Heart right ventricle (tissue), 16 donors: ENCODE measurements around the gene SCYGR1. TPM values are rescaled to one million over a fixed set of nuclear protein-coding genes. Genes with fewer than 3 reads are reported as not detected.

Experiments
- ATAC-seq, 8 donors: fragments of 200-7000 bp; cut with Tn5 transposase; one replicate each; pipeline ENCODE4 v1.9.1; 2020; ENCODE audit warnings: mild to moderate bottlenecking in 8 of 8, moderate library complexity in 8 of 8, moderate number of reproducible peaks in 1 of 8
- DNase-seq, 2 donors: peaks; one replicate each; pipeline ENCODE4 v3.0.0-alpha.2; 2020
- H3K27ac ChIP-seq, 10 donors: fragments of 200-600 bp; sonication (generic) in 2 of 10; one replicate each; pipeline versions ENCODE4 v1.5.0 to v1.8.0; 2020 to 2022; ENCODE audit warnings: mild to moderate bottlenecking in 3 of 10
- H3K27me3 ChIP-seq, 7 donors: fragments of 200-600 bp; one replicate each; pipeline ENCODE4 v1.8.0; 2021 to 2022; ENCODE audit warnings: mild to moderate bottlenecking in 2 of 7
- H3K36me3 ChIP-seq, 9 donors: fragments of 200-600 bp; sonication (generic) in 1 of 9; one replicate each; pipeline versions ENCODE4 v1.5.0 to v1.8.0; 2020 to 2022; ENCODE audit warnings: mild to moderate bottlenecking in 2 of 9
- H3K4me1 ChIP-seq, 9 donors: fragments of 200-600 bp; sonication (generic) in 1 of 9; one replicate each; pipeline versions ENCODE4 v1.5.0 to v1.8.0; 2020 to 2022; ENCODE audit warnings: mild to moderate bottlenecking in 4 of 9
- H3K4me3 ChIP-seq, 10 donors: fragments of 200-600 bp; sonication (generic) in 2 of 10; one replicate each; pipeline versions ENCODE4 v1.5.0 to v1.8.0; 2020 to 2022; ENCODE audit warnings: mild to moderate bottlenecking in 7 of 10, moderate library complexity in 2 of 10
- H3K9me3 ChIP-seq, 11 donors: fragments of 200-600 bp in 10 of 11; sonication (generic) in 2 of 11; one replicate each; pipeline versions ENCODE4 v1.5.0 to v1.8.0; 2013 to 2022; ENCODE audit warnings: mild to moderate bottlenecking in 2 of 11, control low read depth in 1 of 11, moderate library complexity in 1 of 11
- CTCF ChIP-seq, 9 donors: fragments of 200-600 bp; sonication (generic) in 2 of 9; IDR thresholded peaks; one replicate each; pipeline versions ENCODE4 v1.5.0 to v1.8.0; 2021 to 2022; ENCODE audit warnings: antibody characterized with exemption in 9 of 9, mild to moderate bottlenecking in 5 of 9, moderate library complexity in 1 of 9
- WGBS, 2 donors: extraction: QIAGEN DNeasy Blood & Tissue Kit; methylation state at CpG; one replicate each; pipeline ENCODE4 v1.1.7; 2013; ENCODE audit warnings: inconsistent platforms in 1 of 2; 5-methylcytosine and 5-hydroxymethylcytosine counted together
- intact Hi-C, 10 donors: fragments of 100-400 bp; cut with DNase I; formaldehyde crosslinking; loops; one replicate each; pipeline versions ENCODE4 v1.11.1 to v1.14.2; 2022
- polyA plus RNA-seq, 2 donors: library from polyadenylated mRNA; stranded (reverse); fragments of 200-250 nt; gene quantifications; one replicate each; pipeline ENCODE4 v1.2.3, GENCODE V29; 2013
- total RNA-seq, 10 donors: library from RNA; stranded (reverse); fragmentation: NEBNext Ultra II Directional in 3 of 10; extraction: Animal tissue kit (Norgen Biotek cat#: 25700) in 3 of 10; gene quantifications; one replicate each; pipeline versions ENCODE4 v1.2.1 to v1.2.4, GENCODE V29; 2021 to 2023
- donor health status: Arrhythmogenic right ventricular cardiomyopathy.
- donor health status: ischemic (EF 13 %, LVEDD 7.1; RV severe dilation, severe dysfunction).
- donor health status: healthy with polysubstance abuse.
- donor health status: DM: no; HTN: yes; CAD: no.
- donor health status: DM: no; HTN: no; CAD: no.
- donor health status: ischemic (EF 25% LVEDD 6.9; RV normal size, moderate dysfunction).
- donor health status: ischemic (EF 25% LVEDD 5.7; RV mildly dilated, moderate dysfunction).
- donor health status: healthy.
- donor health status: DM: yes; HTN: yes; CAD: no.
- donor health status: Ischemic cardiomyopathy.
- donor health status: ischemic (EF 35%, LVEDD 5.7; RV mildly dilated, moderate dysfunction).
- donor health status: nonischemic (EF 11% LVEDD 7.7; RV severe dilation, severe dysfunction).
- donor health status: DM: yes; HTN: yes; CAD: no.
- donor health status: PGD.
- donor health status: ischemic (EF 29% LVEDD 5.4; RV normal size, mild dysfunction).
- donor health status: nonischemic (EF 23%, LVEDD 6.1; RV moderate dilation, normal function).

SCYGR1 gene
- total and polyA plus RNA-seq, 12 donors: not detected

GRCh38 chr2:227415538-227416424, 28.0 kb upstream of the SCYGR1 start:
- no peak for TF ChIP-seq CTCF (IDR thresholded peaks at IDR 0.05)
- no peaks in the 10 kb centered on the region for H3K9me3 ChIP-seq
- WGBS, 2 donors: 54 to 61% methylated on average over 10 of the region's 10 CpGs
- peaks cover 0 to 64% (median 0%) of the 10 kb centered on the region in 9 donors for H3K4me1 ChIP-seq
- DNase-seq: peak; percentile 20 to 36
- no peaks in the 10 kb centered on the region for H3K36me3 ChIP-seq
- peak overlapping the region in 8 of 10 donors; percentile 6 to 90 (median 51) for H3K27ac ChIP-seq
- intact Hi-C loops: loop anchor here in 1 of 10 donors (5.0 kb wide), 1 partner anchor 57 kb away; the partner anchor contains the start of gene AGFG1
- H3K27me3 ChIP-seq: no peaks in the 10 kb centered on the region
- H3K4me3 ChIP-seq: no peak overlapping the region
- ATAC-seq: peak; percentile 73 to 92 (median 81)

GRCh38 chr2:227414846-227415245, 27.1 kb upstream of the SCYGR1 start:
- Histone ChIP-seq H3K4me1 (peaks cover 0 to 66% (median 0%) of the 10 kb centered on the region in 9 donors), H3K4me3 (no peak overlapping the region), H3K27me3 (no peaks in the 10 kb centered on the region), H3K9me3 (no peaks in the 10 kb centered on the region), H3K27ac (peak overlapping the region in 4 of 10 donors; percentile 25 to 90 (median 58)), H3K36me3 (no peaks in the 10 kb centered on the region)
- ATAC-seq (no peak), DNase-seq (no peak)
- intact Hi-C loops: loop anchor here in 2 of 10 donors (5.0 kb wide), 1 partner anchor 57 kb away; the partner anchor contains the start of gene AGFG1 (in 2 of the 2)
- 91 to 97% methylated on average over 3 of the region's 3 CpGs for WGBS, 2 donors
- no peak for TF ChIP-seq CTCF (IDR thresholded peaks at IDR 0.05)

- no peak for DNase-seq
- Histone ChIP-seq H3K27me3 (no peaks in the 10 kb centered on the region), H3K36me3 (no peaks in the 10 kb centered on the region), H3K4me1 (peaks cover 0 to 71% (median 0%) of the 10 kb centered on the region in 9 donors), H3K27ac (peak overlapping the region in 1 of 10 donors; percentile 90), H3K4me3 (no peak overlapping the region), H3K9me3 (no peaks in the 10 kb centered on the region)
- no peak for ATAC-seq
- TF ChIP-seq CTCF (IDR thresholded peaks at IDR 0.05): no peak
- intact Hi-C loops: loop anchor here in 1 of 10 donors (5.0 kb wide), 1 partner anchor 59 kb away; the partner anchor contains the start of gene AGFG1
- WGBS, 2 donors: 67 to 69% methylated on average over 8 of the region's 8 CpGs
Observed at GRCh38 chr2:227413371-227413770, 25.6 kb upstream of the SCYGR1 start.

- no peak overlapping the region for H3K4me3 ChIP-seq
- no peaks in the 10 kb centered on the region for H3K36me3 ChIP-seq
- peak overlapping the region in 1 of 10 donors; percentile 90 for H3K27ac ChIP-seq
- intact Hi-C loops: loop anchor here in 1 of 10 donors (5.0 kb wide), 1 partner anchor 59 kb away; the partner anchor contains the start of gene AGFG1
- ATAC-seq (no peak), DNase-seq (no peak)
- no peak for TF ChIP-seq CTCF (IDR thresholded peaks at IDR 0.05)
- peaks cover 0 to 72% (median 0%) of the 10 kb centered on the region in 9 donors for H3K4me1 ChIP-seq
- H3K9me3 ChIP-seq: no peaks in the 10 kb centered on the region
- H3K27me3 ChIP-seq: no peaks in the 10 kb centered on the region
- 77 to 85% methylated on average over 5 of the region's 5 CpGs for WGBS, 2 donors
Observed at GRCh38 chr2:227412877-227413276, 25.1 kb upstream of the SCYGR1 start.
